ENCODE measurements around the gene COL27A1. TPM values are rescaled to one million over a fixed set of nuclear protein-coding genes. Genes with fewer than 3 reads are reported as not detected.

Gene COL27A1
- total RNA-seq, 1 donor from 2014 or later, result 8.5 TPM

- DNase-seq, result no peak
- Mint-ChIP-seq H3K27ac (no peak overlapping the region), H3K36me3 (ENCODE audit: low read depth) (peaks cover 6% of the 10 kb centered on the region), H3K27me3 (peaks cover 2% of the 10 kb centered on the region), H3K4me1 (peaks cover 3% of the 10 kb centered on the region), H3K4me3 (no peak overlapping the region), H3K9me3 (peaks cover 7% of the 10 kb centered on the region)
- intact Hi-C loops (cut with micrococcal nuclease), result loop anchor here (10.0 kb wide), 1 partner anchor 490 kb away; no protein-coding TSS in a partner anchor
Measured at GRCh38 chr9:114294664-114295063, 139.3 kb downstream of the COL27A1 start.

DNA sequence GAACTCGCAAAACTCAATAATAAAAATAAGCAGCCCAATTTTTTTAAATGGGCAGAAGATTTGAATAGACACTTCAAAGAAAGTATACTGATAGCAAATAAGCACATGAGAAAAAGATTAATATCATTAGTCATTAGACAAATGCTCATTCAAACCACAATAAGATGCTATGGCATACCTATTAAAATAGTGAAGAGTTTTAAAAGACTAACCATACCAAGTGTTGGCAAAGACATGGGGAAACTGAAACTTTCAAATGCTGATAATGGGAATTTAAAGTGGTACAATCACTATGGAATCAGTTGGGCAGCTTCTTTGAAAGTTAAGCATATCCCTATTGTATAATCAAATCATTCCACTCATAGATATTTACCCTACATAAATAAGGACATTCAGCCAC is 141.0 kb downstream of the COL27A1 start:
- Mint-ChIP-seq H3K4me3 (no peak overlapping the region), H3K27me3 (peaks cover 2% of the 10 kb centered on the region), H3K4me1 (no peaks in the 10 kb centered on the region), H3K27ac (no peak overlapping the region), H3K36me3 (ENCODE audit: low read depth) (peaks cover 6% of the 10 kb centered on the region), H3K9me3 (peaks cover 7% of the 10 kb centered on the region)
- no peak for DNase-seq
- intact Hi-C loops (cut with micrococcal nuclease), result loop anchor here (10.0 kb wide), 1 partner anchor 492 kb away; no protein-coding TSS in a partner anchor

DNA sequence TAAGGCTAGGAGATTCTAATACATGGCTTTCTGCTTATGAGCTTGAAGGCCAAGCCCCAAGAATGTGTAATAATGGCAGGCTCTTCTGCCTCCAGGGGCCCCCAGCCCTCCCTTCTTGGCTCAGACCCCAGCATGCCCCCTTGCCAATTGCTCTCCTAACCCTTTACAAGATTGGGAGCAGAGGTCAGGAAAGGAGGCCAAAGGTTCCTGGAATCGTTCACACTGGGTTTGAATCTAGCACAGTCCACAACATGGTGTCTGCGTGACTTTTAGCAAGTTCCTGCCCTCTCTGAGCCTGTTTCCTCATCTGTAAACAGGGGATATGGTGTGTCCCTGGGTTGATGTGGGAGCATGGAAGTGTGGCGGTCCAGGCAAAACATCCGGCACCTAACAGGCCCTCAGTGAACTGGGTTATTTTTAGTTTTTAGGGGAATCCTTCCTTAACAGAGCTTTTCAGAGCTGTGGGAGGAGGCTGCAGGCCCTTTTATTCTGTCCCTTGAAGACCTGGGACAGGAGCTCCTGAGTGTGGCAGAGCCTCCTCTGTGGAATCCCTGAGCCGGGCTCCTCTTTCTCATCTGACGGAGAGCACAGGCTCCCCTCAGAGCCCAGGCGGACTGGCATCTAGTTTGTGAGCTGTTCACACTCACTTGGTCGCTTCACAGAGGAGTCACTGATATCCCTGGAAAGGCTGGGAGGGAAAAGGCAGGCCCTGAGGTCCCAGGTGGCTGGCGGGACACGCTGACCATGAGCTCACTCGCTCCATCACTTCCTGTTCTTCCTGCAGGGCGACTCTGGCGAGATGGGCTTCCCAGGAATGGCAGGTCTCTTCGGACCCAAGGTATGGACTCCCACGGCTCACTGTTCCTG is 144.2 kb downstream of the COL27A1 start:
- H3K9me3 Mint-ChIP-seq, result peaks cover 7% of the 10 kb centered on the region
- H3K27ac Mint-ChIP-seq, result no peak overlapping the region
- no peaks in the 10 kb centered on the region for H3K27me3 Mint-ChIP-seq
- intact Hi-C loops (cut with micrococcal nuclease), result loop anchor here (10.0 kb wide), 1 partner anchor 495 kb away; no protein-coding TSS in a partner anchor
- no peak overlapping the region for H3K4me3 Mint-ChIP-seq
- H3K36me3 Mint-ChIP-seq (ENCODE audit: low read depth), result peaks cover 6% of the 10 kb centered on the region
- H3K4me1 Mint-ChIP-seq, result no peaks in the 10 kb centered on the region
- DNase-seq, result no peak

- Mint-ChIP-seq H3K27ac (no peak overlapping the region), H3K9me3 (peaks cover 4% of the 10 kb centered on the region)
Measured at GRCh38 chr9:114300153-114300845, 145.0 kb downstream of the COL27A1 start.

GRCh38 chr9:114300846-114301797 is 145.8 kb downstream of the COL27A1 start:
- no peaks in the 10 kb centered on the region for H3K27me3 Mint-ChIP-seq
- intact Hi-C loops (cut with micrococcal nuclease), result no loop called here
- no peak for DNase-seq

More at GRCh38 chr9:114300153-114300845, 145.0 kb downstream of the COL27A1 start:
- H3K27me3 Mint-ChIP-seq, result no peaks in the 10 kb centered on the region
- intact Hi-C loops (cut with micrococcal nuclease), result no loop called here
- H3K4me3 Mint-ChIP-seq, result no peak overlapping the region
- no peak for DNase-seq
- H3K36me3 Mint-ChIP-seq (ENCODE audit: low read depth), result peaks cover 4% of the 10 kb centered on the region
- H3K4me1 Mint-ChIP-seq, result no peaks in the 10 kb centered on the region

DNA sequence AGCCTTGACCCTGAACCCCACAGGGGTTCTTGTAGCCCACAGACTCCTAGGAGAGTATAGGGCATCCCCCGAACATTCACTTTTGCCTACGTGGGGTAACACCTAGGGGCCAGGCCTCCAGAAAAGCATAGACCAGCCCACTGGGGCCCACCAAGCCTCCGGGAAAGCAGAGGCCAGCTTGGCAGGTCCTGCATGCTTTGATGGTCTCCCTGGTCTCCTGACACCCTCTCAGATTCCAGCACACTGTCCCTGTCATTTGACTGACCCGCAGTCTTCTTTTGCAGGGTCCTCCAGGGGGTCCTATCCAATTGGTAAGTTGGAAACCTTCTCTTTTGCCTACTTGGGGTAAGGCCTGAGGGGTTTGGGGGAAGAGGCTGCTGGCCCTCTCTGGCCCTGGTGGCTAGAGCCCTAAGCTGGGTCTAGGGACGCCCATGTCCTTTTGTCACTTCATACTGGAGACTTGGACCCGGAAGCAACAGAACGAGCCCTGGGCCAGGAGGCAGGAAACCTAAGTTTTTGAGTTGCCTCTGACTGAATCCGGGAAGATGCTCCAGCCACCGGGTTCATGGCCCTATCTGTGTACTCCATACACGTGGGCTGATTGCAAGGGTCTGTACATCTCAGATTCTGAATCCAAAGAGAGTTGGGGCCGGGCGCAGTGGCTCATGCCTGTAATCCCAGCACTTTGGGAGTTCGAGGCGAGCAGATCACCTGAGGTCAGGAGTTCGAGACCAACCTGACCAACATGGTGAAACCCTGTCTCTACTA is 146.6 kb downstream of the COL27A1 start:
- Mint-ChIP-seq H3K4me3 (no peak overlapping the region), H3K36me3 (ENCODE audit: low read depth) (no peaks in the 10 kb centered on the region), H3K4me1 (no peaks in the 10 kb centered on the region), H3K27ac (no peak overlapping the region), H3K27me3 (no peaks in the 10 kb centered on the region), H3K9me3 (no peaks in the 10 kb centered on the region)
- intact Hi-C loops (cut with micrococcal nuclease), result no loop called here
- DNase-seq, result no peak

More at GRCh38 chr9:114300846-114301797, 145.8 kb downstream of the COL27A1 start:
- Mint-ChIP-seq H3K4me3 (no peak overlapping the region), H3K27ac (no peak overlapping the region), H3K9me3 (no peaks in the 10 kb centered on the region), H3K4me1 (no peaks in the 10 kb centered on the region), H3K36me3 (ENCODE audit: low read depth) (no peaks in the 10 kb centered on the region)

DNA sequence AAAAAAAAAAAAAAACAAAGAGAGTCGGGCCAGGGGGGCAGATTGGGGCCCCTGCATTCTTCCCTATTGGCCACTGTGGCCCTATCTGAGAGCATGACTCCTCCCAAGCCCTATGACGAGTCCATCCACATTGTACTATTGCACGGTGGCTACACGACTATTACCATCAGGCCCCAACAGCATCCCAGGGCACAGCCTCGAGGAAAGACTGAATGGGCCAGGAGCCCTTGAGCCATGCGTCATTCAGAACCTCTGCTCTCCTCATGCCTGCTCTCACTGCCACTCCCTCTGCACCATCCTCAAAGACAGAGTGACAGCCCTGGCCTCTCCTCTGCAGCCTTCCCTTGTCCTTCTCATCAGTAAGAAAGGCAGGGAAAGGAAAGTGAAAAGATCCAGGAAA is 147.4 kb downstream of the COL27A1 start:
- intact Hi-C loops (cut with micrococcal nuclease), result no loop called here
- no peak for DNase-seq
- H3K36me3 Mint-ChIP-seq (ENCODE audit: low read depth), result no peaks in the 10 kb centered on the region

DNA sequence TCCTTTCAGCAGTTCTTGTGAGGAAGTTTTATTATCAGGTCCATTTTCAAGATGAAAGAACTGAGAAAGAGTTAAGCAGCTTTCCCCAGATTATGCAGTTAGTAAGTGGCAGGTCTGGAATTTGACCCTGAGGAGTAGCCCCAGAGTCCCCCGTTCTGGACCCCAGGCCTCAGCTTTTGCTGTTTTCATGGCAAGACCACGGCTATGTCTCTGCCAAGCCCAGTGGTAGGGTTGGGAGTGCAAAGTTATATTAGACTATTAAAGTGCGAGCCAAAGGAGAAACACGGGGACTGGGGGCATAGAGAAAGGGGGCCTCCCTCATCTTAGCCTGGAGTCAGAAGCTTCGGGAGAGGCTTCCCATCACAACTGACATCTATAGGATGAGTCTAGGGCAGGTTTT is 148.2 kb downstream of the COL27A1 start:
- intact Hi-C loops (cut with micrococcal nuclease), result no loop called here
- Mint-ChIP-seq H3K27me3 (no peaks in the 10 kb centered on the region), H3K4me3 (no peak overlapping the region), H3K36me3 (ENCODE audit: low read depth) (no peaks in the 10 kb centered on the region), H3K27ac (no peak overlapping the region), H3K4me1 (no peaks in the 10 kb centered on the region), H3K9me3 (no peaks in the 10 kb centered on the region)
- no peak for DNase-seq

More for the DNA sequence above, 147.4 kb downstream of the COL27A1 start:
- no peaks in the 10 kb centered on the region for H3K9me3 Mint-ChIP-seq
- H3K4me1 Mint-ChIP-seq, result no peaks in the 10 kb centered on the region
- no peaks in the 10 kb centered on the region for H3K27me3 Mint-ChIP-seq
- no peak overlapping the region for H3K27ac Mint-ChIP-seq
- H3K4me3 Mint-ChIP-seq, result no peak overlapping the region

GRCh38 chr9:114303977-114304376 is 148.6 kb downstream of the COL27A1 start:
- H3K36me3 Mint-ChIP-seq (ENCODE audit: low read depth), result no peaks in the 10 kb centered on the region
- no peak overlapping the region for H3K27ac Mint-ChIP-seq
- no peaks in the 10 kb centered on the region for H3K9me3 Mint-ChIP-seq
- no peaks in the 10 kb centered on the region for H3K4me1 Mint-ChIP-seq
- no peak overlapping the region for H3K4me3 Mint-ChIP-seq
- no peak for DNase-seq
- intact Hi-C loops (cut with micrococcal nuclease), result no loop called here
- H3K27me3 Mint-ChIP-seq, result no peaks in the 10 kb centered on the region

DNA sequence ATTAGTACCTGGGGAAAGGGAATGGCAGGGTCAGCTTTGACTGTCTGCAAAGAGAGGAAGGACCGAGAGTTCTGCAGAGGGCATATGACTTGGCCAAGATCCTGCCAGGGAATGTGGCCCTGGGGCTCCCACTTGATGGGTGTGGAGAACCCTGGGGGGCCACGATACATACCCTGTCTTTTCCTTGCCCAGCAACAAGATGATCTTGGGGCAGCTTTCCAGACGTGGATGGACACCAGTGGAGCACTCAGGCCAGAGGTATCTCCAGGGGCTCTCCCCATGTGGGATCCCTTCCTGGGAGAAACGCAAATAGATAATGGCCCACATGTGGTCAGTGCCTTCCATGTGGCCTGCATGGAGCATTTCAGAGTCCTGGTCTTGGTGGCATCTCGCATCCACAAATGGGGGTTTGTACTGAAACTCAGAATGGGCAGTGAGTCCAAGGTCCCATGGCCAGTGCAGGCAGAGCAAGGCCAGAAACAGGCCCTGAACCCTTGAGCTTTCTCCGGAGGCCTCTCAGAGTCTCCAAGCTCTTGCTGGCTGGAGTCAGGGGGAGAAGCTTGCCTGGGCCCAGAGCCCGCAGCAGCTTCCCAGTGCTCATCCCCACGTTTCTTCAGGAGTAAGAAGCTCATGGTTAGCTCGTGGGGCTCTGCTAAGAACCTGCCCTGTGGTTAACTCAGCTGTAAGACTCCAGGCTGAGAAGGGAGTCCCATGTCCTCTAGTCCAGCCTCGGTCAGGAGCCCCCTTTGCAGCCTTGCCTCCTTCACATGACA is 149.3 kb downstream of the COL27A1 start:
- Mint-ChIP-seq H3K4me1 (no peaks in the 10 kb centered on the region), H3K9me3 (no peaks in the 10 kb centered on the region), H3K27ac (no peak overlapping the region), H3K36me3 (ENCODE audit: low read depth) (no peaks in the 10 kb centered on the region), H3K27me3 (no peaks in the 10 kb centered on the region), H3K4me3 (no peak overlapping the region)
- DNase-seq, result no peak
- intact Hi-C loops (cut with micrococcal nuclease), result no loop called here

DNA sequence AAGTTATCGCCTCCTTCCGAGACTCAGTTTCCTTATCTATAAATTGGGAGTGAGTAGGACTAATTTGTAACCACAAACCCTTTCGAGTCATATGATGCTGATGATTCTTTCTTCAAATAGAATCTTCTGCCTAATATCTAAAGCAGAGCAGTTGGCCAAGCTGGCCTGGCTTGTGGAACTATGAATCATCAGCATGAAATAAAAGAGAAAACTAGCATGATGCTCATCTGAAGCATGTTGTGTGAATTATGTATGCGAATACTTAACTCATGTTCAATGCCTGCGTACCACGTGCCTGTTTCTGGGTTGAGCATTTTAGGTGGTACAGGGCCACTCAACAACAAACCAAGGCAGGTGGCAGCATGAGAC is 152.5 kb downstream of the COL27A1 start:
- DNase-seq, result no peak
- Mint-ChIP-seq H3K27ac (no peak overlapping the region), H3K9me3 (no peaks in the 10 kb centered on the region), H3K4me1 (no peaks in the 10 kb centered on the region), H3K4me3 (no peak overlapping the region), H3K36me3 (ENCODE audit: low read depth) (no peaks in the 10 kb centered on the region), H3K27me3 (no peaks in the 10 kb centered on the region)
- intact Hi-C loops (cut with micrococcal nuclease), result no loop called here

GRCh38 chr9:114308361-114308950 is 153.1 kb downstream of the COL27A1 start:
- Mint-ChIP-seq H3K36me3 (ENCODE audit: low read depth) (no peaks in the 10 kb centered on the region), H3K9me3 (no peaks in the 10 kb centered on the region), H3K27ac (no peak overlapping the region), H3K4me3 (no peak overlapping the region), H3K4me1 (no peaks in the 10 kb centered on the region), H3K27me3 (no peaks in the 10 kb centered on the region)
- intact Hi-C loops (cut with micrococcal nuclease), result no loop called here
- no peak for DNase-seq
